AG09319 (cell line): Measurements from ENCODE around the gene SH2D6.

ENCODE experiments used
- DNase-seq: peaks from one replicate; pipeline ENCODE4 v3.0.0-alpha.2; 2010; ENCODE audit warnings: low read depth; ENCODE audit errors: extremely low read depth
- TF ChIP-seq, protein P1 (sequence below): IDR thresholded peaks from 2 replicates; pipeline ENCODE4 v1.5.1; 2011; ENCODE audit warnings: low read depth, mild to moderate bottlenecking, inconsistent platforms, low read length, moderate library complexity

Gene SH2D6

DNA sequence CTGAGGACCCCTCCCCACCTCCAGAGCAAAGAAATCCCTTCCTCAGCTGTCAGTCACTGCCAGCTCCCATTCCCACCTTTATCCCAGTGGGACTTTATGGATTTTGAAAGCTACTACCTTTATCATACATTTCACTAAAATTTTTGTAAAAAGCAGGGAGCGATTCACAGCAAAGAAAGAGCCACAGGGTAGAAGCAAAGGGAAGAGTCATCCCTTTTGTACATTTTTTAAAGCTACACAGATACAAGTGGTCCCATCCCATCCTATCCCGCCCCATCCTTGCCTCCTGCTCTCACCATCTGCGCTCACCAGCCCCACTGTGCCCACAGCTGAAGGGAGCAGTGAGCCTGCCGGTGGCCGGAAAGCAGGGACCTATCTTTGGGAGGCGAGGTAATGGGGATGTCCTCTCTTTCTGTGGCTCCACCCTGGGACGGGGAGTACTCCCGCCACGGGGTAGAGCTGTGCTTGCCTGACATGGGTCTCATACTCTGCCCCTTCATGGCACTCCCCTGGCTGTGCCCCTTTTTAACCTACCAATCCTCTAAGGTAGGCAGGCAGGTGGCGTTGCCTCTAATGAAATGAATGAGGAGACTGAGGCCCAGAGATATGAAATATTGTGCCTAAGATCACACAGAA lies 13.2 kb downstream of the SH2D6 start:
- no peak for DNase-seq
- TF ChIP-seq, protein P1, sequence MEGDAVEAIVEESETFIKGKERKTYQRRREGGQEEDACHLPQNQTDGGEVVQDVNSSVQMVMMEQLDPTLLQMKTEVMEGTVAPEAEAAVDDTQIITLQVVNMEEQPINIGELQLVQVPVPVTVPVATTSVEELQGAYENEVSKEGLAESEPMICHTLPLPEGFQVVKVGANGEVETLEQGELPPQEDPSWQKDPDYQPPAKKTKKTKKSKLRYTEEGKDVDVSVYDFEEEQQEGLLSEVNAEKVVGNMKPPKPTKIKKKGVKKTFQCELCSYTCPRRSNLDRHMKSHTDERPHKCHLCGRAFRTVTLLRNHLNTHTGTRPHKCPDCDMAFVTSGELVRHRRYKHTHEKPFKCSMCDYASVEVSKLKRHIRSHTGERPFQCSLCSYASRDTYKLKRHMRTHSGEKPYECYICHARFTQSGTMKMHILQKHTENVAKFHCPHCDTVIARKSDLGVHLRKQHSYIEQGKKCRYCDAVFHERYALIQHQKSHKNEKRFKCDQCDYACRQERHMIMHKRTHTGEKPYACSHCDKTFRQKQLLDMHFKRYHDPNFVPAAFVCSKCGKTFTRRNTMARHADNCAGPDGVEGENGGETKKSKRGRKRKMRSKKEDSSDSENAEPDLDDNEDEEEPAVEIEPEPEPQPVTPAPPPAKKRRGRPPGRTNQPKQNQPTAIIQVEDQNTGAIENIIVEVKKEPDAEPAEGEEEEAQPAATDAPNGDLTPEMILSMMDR, result no peak

DNA sequence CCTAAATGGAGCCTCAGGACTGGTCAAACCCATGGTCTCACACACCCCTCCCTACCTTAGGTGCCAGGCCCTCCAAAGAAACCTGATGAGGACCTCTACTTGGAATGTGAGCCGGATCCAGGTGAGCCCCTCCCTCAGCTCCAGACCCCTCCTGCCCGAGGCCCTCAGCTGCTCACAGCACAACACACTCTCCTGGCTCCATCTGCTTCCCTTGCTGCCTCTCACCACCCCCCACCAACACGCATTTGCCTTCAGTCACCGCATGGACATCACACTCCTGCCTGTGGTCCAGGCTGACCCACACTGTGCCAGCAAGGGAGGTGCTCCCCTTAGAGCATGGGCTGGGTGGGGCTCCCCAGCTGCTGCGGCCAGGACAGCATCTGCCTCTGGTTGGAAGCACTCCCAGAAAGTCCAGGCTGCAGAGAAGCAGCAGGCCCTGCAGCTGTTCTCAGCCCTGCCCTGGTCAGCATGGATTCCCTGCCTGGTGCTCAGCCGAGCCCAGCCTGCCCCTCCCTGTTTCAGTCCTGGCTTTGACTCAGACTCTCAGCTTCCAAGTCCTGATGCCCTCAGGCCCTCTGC lies 15.1 kb downstream of the SH2D6 start:
- peak; percentile 96 for DNase-seq
- TF ChIP-seq, protein P1, result no peak

DNA sequence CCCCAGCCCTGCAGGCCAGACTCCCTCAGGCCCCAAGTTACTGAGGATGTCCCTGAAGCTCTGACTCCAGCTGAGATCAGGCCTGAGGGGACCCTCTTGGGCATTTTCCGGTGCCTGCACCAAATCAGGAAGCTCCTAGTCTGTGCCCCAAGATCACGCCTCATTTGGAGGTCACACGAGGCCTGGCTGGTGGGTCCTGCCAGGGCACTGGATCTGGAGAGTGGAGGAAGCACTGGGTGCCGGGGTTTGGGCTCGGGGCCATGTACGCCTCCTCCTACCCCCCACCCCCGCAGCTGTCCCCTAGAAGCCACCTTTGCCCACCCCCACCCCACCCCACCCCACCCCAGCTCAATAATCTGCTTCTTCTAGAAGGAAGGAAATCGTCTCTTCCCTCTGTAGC lies 16.2 kb downstream of the SH2D6 start:
- TF ChIP-seq, protein P1, result no peak
- DNase-seq, result no peak

DNA sequence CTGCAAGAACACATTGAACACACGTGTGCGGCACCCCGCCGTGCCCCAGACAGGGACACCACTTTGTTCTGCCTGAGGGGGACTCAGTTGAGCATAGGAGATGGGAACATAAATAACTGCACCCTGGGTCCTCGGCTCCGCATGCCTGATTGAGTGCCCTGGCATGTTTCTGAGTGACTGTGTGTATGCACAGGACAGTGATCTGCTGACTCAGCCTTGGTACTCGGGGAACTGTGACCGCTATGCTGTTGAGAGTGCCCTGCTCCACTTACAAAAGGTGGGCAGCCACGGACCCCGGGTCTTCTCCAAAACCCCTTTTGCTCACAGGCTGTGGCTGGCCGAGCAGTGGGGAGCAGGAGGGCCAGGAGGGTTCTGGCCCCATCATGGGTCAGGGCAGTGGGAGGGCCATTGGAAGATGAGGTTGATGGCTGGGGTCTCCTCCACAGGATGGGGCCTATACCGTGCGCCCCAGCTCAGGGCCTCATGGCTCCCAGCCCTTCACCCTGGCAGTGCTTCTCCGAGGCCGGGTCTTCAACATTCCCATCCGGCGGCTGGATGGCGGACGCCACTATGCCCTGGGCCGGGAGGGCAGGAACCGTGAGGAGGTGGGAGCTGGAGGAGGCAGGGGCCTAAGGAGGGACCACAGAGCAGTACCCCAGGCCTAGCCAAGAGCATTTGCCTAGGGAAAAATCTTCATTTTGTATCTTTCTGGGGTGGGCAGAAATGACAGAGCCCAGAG lies 16.9 kb downstream of the SH2D6 start:
- DNase-seq, result no peak
- TF ChIP-seq, protein P1, result no peak

DNA sequence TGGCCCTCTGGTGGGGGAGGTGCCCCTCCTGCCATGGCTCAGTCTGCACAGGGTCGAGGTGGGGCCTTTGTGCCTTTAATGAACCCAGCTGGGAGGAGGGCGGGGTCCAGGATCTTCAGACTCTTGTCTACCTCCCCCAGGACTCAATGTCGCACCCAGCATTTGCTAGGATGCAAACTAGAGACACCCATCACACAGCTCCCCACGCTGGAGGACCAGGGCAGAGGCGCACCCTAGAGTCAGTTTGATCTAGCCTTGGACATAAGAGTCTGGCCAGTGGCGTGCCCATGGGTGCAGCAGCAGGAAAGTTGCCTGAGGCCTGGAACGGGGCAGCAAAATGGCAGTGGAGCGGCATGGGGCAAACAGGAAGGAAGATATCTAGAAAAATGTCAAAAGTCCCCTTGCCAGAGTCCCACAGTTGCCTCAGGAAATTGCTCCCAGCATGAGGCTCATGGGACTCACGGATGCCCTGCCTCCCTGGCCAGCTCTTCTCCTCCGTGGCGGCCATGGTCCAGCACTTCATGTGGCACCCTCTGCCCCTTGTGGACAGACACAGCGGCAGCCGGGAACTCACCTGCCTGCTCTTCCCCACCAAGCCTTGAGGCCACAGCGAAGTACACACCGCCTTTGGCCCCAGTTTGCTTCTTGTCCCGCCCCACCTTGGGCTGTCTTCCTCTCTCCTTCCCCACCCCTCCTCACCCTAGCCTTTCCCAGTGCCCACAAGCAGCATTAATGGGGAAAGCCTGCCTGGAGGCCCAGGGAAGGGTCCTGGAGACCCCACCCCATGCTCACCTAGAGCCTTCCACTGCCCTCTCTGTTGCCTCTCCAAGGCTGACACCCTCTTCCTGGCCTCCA lies 17.7 kb downstream of the SH2D6 start:
- TF ChIP-seq, protein P1, result no peak
- DNase-seq, result no peak

DNA sequence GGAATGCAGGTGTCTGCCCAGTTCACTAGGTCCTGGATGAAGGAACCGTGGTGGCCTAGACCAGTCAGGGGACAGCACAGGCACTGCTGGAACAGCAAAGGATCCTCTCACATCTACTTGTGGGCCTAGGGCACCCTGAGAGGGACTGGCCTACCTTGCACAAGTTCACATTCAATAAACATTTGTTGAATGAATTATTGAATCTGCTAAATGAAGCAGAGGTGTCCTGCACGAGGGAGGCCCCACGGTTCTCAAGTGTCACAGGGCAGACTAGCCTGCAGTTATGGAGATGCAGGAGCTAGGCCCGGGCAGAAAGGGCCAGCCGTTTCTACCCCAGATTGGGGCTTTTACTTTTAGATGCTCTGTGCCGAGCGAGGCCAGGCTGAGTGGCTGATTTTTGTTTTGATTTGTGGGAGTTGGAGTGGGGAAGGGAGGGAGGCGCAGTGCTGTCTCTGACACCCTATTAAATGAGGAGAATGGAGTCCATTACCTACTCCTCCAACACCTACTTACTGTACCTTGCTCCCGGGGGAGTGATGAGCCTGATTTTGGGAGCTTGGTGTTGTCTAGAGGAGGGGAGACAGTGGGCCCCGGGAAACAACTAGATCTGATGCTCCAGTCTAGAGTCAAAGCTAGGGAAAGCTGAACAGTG lies 18.4 kb downstream of the SH2D6 start:
- TF ChIP-seq, protein P1, result no peak
- no peak for DNase-seq
